Measurements from ENCODE around the gene TRAPPC11.
"Not testable (repeated sequence)": the region's sequence is repeated elsewhere in the genome, so short reads cannot be mapped to it uniquely, and the experiment has no call there.

Gene TRAPPC11

DNA sequence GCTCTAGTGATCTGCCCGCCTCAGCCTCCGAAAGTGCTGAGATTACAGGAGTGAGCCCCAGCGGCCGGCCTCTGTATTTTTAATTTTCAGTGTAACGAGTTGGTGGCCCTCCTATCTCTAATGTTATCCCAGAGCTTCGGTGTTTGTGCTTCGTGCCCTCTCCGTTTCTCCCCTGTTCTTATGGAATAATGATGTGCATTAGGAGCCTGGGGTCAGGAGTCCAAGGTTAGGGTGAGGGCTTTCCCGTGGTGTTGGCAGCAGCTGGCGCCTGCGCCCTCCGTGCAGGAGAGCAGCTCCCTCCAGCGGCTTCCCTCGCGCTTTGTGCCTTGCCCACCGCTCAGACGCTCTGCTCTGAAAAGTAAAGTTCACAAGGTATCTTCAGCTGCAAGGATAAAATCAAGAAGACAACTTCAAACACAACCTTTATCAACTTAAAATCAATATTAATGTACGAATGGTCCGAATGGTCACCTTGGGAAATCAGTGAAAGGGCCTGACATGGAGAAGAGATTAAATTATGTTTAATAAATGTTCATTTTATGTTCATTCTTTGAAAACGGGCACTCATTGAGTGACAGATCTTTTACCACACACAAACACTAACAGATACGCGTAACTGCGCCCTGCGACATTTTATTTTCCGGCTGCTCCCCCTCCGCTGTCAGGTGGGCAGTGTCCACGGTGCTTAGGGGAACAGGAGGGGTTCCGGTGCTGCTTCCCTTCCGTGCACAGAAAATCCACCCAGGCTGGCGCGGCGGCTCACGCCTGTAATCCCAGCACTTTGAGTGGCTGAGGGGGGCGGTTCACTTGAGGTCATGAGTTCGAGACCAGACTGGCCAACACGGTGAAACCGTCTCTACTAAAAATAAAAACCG is 62.4 kb downstream of the TRAPPC11 start:
- peak; percentile 9 to 10 for DNase-seq (ENCODE audit: low read depth in 2 of 2)

DNA sequence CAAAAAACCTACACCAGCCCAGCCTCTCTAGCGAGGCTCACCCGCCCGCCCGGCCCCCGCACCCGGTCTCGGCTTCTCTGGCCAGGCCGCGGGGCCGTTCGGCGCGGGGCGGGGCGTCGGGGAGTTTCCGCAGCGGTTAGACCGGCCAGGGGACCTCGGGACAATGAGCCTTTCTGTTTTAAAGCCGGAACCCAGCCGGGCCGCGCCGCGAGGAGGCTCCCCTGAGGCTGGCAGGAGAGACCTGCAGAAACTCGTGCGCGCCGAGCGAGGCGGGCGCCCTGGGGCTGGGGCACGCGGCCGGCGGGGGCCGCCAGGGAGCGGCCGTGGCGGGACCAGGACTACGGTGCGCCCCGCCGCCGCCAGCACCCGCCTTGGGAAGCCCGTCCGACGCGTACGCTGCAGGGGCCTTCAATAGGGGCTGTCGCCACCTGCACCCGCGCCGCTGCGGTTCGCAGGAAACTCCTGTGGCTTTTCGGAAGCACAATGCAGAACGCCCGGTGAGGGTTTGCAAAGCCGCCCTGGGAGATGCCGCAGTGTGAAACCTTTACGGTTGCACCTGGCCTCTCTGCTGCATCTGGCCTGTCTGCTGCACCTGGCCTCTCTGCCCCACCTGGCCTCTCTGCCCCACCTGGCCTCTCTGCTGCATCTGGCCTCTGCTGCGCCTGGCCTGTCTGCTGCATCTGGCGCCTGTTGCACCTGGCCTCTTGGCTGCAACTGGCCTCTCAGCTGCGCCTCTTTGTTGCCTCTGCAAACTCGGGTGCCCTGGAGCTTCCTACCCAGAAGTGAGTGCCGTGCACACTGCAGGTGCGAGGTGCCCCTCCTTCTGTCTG is 63.9 kb downstream of the TRAPPC11 start:
- peak; percentile 13 to 14 for DNase-seq (ENCODE audit: low read depth in 2 of 2)

DNA sequence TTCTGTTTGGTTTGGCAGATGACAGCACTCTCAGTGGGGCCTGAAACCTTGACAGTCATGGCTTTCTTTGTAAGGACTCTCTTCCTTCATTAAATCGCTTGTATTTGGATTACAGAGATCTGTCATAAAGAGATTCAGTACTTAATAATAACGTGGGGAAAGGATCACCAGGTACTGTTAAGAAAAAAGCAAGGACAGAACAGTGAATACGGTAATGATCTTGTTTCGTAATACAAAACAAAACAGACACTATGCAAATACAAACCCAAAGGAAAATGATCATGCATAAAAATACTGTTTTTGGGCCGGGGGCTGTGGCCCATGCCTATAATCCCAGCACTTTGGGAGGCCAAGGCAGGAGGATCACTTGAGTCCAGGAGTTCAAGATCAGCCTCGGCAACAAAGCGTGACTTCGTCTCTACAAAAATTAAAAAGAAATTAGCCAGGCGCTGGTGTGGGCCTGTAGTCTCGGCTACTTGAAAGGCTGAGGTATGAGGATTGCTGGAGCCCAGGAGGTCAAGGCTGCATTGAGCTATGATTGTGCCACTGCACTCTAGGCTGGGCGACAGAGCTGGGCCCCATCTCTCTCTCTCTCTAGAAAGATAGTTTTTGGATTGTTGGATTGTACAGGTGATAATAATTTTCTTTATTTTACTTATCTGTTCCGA is 64.6 kb downstream of the TRAPPC11 start:
- no peak for DNase-seq (ENCODE audit: low read depth in 2 of 2)

DNA sequence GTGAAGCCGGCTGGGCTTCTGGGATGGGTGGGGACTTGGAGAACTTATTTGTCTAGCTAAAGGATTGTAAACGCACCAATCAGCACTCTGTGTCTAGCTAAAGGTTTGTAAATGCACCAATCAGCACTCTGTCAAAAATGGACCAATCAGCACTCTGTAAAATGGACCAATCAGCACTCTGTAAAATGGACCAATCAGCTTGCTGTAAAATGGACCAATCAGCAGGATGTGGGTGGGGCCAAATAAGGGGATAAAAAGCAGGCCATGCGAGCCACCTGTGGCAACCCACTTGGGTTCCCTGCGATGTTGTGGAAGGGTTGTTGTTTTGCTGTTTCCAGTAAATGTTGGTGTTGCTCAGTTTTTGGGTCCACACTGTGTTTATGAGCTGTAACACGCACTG is 66.5 kb downstream of the TRAPPC11 start:
- DNase-seq (ENCODE audit: low read depth in 2 of 2), result not testable (repeated sequence)

DNA sequence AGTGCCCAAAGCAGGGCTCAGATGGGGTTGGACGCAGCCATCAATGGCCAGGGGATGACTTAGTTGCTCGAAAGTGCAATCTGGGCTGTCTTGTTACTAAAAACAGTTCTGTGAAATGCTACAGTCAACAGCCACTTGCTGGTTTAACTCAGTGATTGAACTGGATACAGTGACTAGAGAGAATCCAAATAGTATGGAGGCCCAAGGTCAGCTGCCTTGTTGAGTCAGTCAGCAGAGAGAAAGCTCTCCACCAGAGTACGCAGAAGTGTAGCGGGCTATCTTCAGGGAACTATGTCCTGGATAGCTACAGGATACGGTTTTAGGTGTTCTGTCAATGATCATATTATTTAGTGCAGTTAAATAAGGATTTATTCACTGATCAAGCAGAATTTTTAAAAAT is 68.4 kb downstream of the TRAPPC11 start:
- no peak for DNase-seq (ENCODE audit: low read depth in 2 of 2)

DNA sequence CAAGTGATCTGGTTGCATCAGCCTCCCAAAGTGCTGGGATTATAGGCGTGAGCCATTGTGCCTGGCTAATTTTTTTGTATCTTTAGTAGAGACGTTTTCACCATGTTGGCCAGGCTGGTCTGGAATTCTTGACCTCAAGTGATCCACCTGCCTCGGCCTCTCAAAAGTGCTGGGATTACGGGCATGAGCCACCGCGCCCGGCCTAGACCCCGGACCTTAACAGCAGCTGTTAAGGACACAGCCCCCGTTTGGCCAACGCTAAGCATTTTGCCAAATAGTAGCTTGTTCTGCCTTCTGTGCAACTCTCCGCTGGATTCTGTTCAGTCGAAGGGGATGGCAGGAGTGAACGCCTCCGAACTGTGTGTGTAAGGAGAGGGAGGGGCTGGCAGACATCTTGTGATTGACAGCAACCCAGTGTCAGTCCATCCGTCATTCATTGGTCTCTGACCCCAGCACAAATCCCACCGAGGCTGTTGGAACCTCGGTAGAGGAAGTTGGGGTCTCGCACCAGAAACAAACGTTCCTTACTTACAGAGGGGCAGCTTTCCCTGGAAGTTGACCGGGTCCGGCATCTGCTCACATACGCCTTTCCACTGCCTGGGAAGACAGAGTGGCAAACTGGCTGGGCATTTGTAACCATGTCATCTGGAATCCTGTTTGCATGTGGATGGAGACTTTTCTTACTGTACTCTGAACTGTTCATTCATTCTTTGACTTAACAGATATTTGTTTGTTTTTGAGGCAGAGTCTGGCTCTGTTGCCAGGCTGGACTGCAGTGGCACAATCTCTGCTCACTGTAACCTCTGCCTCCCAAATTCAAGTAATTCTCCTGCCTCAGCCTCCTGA is 69.4 kb downstream of the TRAPPC11 start:
- DNase-seq (ENCODE audit: low read depth in 2 of 2), result no peak

DNA sequence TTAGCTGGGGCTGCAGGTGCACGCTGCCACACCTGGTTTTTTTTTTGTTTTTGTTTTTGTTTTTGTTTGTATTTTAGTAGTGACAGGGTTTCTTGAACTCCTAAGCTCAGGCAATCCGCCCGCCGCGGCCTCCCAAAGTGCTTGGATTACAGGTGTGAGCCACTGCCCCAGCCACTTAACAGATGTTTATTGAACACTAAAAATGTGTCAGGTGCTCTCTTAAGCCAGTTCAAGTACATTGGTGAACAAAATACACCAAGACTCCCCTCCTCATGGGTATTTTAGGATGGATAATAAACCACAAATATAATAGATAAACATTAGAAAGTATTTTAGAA is 69.9 kb downstream of the TRAPPC11 start:
- DNase-seq (ENCODE audit: low read depth in 2 of 2), result no peak

DNA sequence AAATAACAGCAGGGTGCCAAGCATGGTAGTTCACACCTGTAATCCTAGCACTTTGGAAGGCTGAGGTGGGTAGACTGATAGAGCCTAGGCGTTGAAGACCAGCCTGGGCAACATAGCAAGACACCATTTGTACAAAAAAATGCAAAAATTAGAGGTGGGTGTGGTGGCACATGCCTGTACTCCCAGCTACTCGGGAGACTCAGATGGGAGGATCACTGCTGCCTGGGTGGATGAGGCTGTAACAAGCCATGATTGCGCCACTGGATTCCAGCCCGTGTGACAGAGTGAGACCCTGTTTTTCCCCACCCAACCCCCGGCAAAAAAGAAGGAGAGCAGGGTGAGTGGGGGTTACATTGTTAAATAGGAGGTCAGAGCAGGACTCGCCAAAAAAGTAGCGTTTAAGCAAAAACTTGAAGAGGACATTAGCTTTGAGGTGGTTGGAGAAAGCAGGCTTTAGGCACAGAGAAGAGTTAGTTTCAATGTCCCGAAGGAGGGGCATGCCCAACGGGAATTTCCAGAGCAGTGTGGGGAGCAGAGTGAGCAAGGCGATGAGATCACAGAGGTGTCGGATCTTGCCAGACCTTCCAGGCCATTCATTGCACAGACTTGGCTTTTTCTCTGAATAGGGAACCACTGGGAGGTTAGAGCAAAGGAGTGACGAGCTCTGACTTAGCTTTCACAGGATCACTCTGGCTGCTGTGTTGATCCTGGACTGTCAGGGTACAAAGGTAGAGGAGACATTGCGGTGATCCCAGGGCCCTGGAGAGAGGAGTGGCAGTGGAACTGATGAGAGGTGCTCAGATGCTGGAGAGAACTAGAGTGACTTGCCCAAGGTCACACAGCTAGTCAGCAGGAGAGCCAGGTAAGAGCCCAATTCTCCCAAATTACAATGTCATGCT is 70.6 kb downstream of the TRAPPC11 start:
- no peak for DNase-seq (ENCODE audit: low read depth in 2 of 2)

DNA sequence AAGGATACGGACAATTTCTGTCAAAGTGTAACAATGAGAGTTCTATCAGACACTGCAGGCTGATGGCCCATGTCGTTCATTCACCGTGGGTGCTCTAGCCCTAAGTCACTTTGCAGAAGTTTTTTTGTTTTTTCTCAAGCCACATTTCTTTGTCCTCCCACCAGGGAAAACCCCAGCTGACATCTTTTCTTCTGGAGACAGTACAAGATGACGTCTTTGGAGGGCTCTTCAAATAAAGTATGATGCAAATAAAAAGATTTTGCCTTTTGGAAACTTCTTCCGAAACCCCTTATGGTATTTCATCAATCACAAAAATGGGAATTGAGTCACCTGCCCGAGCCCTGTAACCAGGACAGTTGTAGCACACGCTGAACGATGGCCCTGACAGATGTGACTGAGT is 73.2 kb downstream of the TRAPPC11 start:
- DNase-seq (ENCODE audit: low read depth in 2 of 2), result no peak

DNA sequence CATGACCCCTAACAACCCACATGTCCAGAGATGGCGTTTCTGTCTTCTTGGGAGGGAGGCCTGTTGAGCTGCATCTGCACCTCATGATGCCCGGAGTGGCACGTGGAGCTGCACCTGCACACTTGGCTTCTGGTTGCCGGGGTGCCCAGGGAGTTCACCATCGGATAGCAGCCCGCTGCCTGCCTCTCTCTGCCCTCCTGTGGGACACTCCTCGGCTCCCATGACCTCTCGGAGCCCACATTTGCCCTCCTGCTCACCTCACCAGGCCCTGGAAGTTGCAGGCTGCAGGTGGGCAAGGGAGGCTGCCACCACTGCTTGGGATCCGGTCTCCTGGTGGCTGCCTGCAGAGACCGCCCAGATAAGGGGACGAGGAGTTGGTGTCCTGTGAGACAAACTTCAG is 74.1 kb downstream of the TRAPPC11 start:
- no peak for DNase-seq (ENCODE audit: low read depth in 2 of 2)

DNA sequence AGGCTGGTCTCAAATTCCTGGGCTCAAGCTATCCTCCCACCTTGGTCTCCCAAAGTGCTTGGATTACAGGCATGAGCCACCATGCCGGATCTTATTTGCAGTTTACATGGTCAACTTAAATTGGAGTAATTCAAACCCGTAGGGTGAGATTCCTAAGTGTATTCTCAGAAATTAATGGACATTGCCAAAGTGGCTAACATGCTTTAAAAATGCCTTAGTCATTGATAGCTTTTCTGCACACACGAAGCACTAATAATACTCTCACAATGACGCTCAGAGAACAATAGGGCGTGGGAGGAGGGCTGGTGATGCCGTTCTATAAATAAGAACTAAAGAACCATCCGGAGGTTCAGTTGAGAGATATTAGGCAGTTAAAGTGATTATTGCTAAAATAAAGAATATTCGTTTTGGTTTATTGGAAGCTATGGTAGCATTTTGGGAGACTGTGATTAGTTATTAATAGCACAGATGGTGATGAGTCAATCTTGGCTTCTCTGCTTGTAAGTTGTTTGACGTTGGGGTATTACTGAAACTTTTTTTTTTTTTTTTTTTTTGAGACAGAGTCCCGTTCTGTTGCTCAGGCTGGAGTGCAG is 79.1 kb downstream of the TRAPPC11 start:
- DNase-seq (ENCODE audit: low read depth in 2 of 2), result no peak

DNA sequence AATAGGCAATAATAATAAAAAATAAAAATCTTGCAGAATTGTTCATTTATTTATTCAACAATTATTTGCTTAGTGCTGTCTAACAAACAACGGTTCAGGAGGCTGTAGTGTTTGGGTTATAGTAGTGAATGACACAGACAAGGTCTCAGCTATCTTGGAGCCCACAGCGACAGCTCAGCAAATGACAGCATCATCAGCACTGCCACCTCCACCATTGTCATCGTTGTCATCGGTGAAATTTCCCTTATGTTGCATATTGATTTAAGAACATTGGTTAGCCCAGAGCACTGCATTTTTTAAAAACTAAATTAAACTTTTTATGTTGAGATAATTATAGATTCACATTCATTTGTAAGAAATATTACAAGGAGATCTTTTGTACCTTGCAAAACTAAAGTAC is 79.9 kb downstream of the TRAPPC11 start:
- no peak for DNase-seq (ENCODE audit: low read depth in 2 of 2)

DNA sequence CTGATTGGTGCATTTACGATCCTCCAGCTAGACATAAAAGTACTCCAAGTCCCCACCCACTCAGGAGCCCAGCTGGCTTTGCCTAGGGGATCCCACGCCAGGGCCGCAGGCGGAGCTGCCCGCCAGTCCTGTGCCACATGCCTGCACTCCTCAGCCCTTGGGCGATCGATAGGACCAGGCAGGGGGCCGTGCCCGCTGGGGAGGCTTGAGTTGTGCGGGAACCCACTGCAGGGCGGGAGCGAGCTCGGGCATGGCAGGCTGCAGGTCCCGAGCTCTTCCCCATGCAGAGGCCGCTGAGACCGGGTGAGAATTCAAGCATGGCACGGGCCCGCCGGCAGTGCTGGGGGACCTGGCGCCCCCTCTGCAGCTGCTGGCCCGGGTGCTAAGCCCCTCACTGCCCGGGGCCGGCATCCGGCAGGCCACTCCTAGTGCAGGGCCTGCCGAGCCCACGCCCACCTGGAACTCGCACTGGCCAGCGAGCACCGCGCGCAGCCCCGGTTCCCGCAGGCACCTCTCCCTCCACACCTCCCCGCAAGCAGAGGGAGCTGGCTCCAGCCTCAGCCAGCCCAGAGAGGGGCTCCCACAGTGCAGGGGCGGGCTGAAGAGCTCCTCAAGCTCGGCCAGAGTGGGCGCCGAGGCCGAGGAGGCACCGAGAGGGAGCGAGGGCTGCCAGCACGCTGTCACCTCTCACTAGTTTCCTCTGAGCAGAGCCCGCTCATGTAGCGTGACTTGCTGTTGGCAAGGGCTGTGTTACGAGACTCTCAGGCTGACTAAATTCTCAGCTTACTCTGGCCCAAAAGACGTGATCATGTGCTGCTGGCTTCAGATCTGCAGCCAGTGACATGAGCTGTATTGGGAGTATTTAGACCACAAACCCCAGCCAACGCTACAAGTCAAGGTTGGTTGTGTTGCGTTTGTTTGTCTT is 87.5 kb downstream of the TRAPPC11 start:
- DNase-seq (ENCODE audit: low read depth in 2 of 2), result no peak

DNA sequence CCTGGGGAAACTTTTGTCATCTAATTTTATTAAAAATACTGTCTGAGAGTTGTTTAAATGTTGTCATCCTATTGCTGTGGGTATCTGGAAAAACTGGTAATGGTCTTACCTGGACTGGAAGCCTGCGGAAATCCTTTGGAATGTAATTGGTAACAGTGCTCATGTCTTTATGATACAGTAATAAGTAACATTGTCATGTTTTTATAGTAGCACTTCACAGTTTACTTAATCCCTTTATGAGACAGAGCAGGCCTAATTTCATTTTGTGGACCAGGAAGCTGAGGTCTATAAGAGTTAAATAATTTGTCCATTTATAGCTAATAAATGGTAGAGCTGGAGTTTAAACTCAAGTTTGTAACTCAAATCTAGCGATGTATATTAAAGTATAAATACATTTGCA is 88.3 kb downstream of the TRAPPC11 start:
- no peak for DNase-seq (ENCODE audit: low read depth in 2 of 2)

DNA sequence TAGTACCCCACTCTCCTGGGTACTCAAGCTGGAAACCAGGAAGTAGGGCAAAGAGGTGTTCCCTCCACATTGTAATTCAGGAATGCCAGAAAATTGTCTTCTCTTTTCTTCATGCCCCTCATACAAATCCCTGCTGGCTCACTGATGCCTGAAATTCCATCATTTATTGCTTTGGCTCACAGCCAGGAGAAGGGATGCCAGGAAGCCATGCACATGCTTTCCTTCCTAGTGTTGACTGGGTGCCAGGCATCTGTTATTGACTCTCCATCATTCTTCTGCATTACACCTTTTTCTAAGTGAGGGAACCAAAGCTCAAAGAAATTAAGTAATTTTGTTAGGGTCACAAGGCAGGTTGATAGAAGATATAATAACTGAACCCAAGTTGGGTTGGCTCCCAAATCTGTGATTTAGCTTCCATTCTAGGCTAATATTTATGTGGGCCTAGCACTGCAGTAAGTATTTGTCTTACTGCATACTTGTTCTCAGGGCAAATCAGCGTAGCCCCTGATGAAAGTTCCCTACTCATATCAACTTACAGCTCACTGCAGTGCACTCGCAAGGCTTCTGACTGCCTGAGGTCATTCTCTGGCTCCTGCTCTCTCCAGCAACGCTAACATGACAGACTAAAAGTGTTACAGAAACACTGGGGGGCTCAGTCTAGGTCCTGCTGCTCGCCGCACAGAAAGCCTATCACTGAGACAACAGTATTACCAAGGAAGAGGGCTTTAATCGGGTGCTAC is 89.0 kb downstream of the TRAPPC11 start:
- no peak for DNase-seq (ENCODE audit: low read depth in 2 of 2)

DNA sequence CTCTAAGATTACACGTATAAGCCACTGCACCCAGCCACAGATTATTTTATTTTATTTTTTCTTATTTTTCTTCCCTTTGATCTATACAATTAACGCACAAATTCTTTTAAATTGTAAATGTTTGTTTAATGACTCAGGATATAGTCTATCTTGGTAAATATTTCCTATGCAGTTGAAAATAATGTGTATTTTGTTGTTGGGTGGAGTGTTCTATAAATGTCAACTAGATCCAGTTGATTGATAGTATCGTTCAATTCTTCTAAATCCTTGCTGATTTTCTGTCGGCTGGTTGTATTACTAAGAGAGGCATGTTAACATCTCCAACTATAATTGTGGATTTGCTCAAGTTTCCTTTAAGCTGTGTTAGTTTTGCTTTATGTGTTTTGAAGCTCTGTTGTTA is 92.0 kb downstream of the TRAPPC11 start:
- no peak for DNase-seq (ENCODE audit: low read depth in 2 of 2)

DNA sequence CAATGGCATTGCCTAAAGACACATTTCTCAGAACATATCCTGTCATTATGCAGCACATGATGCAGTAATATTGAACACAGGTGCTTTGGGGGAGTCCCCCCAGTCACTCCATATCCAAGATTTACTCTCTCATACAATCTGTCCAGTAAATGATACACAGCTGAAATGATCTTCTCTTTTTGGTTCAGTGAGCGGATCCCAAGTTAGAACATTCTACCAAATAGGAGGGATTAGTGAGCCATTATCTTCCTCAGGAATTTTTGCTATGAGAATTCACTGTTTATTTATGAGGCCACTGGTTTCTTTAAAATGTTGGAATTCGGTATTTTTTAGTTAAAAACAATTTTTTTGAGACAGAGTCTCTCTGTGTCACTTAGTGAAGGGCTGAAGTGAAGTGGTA is 96.5 kb downstream of the TRAPPC11 start:
- no peak for DNase-seq (ENCODE audit: low read depth in 2 of 2)

DNA sequence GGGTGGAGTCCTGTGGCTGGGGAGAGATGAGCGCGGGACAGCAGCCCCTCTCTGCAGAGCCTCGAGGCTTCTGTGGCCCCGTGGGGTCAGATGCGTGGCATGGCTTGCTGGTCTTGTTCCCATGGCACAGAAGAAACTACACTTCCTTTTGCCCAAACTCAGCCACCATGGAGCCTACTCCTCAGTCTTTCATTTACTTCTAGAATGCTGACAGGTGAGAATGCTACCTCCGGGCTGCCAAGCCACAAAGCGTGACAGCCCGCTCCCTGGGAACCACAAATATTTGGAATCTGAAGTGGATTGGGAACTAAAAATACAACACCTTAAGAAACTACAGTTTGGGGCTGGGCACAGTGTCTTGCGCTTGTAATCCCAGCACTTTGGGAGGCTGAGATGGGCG is 98.0 kb downstream of the TRAPPC11 start:
- no peak for DNase-seq (ENCODE audit: low read depth in 2 of 2)

All from activated CD8-positive, alpha-beta memory T cell treated with anti-CD3 and anti-CD28 coated beads for 4 hours (primary cell).